Measurements from ENCODE around the gene DDX11. TPM values are rescaled to one million over a fixed set of nuclear protein-coding genes. Genes with fewer than 3 reads are reported as not detected.
"Not testable (repeated sequence)": the region's sequence is repeated elsewhere in the genome, so short reads cannot be mapped to it uniquely, and the experiment has no call there.

DDX11 gene
- total RNA-seq, 4 donors from 2014 or later = 3.6 to 25.5 (median 12.1) TPM

DNA sequence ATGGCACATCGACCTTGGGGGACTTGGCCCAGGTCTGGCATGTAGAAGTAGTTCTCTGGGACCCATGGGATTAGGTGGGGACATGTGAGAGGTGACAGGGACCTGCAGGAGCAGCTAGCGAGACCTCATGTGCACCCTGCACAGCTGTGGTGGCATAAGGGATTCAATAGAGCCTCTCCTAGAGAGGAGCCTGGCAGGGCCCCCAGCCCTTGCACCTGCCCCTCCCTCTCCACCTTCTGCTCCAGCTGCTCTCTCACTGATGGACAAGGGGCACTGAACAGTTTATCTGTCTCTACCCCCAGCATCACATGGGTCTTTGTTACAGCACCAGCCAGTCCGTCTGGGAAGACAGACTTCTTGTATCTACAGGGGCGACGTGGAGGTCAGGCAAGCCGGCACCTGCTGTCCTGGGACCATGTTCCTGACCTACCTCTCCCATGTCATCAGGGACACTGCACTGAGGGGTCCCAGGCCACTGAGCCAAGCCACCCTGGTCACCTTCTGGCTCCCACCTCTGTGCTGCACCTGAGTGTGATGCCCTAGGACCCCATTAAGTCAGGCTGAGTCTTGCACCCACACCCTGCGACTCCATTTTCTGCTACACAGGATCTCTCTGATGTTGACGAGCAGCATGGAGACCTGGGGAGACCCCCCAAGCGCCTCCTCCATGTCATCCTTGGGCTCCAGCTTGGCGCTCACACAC is 32.6 kb downstream of the DDX11 start:
- TF ChIP-seq POLR2AphosphoS5 (IDR thresholded peaks at IDR 0.05) = no peak
- TF ChIP-seq EP300 (IDR thresholded peaks at IDR 0.05) = no peak
- no peak for TF ChIP-seq POLR2A (IDR thresholded peaks at IDR 0.05)
- TF ChIP-seq, protein P1, sequence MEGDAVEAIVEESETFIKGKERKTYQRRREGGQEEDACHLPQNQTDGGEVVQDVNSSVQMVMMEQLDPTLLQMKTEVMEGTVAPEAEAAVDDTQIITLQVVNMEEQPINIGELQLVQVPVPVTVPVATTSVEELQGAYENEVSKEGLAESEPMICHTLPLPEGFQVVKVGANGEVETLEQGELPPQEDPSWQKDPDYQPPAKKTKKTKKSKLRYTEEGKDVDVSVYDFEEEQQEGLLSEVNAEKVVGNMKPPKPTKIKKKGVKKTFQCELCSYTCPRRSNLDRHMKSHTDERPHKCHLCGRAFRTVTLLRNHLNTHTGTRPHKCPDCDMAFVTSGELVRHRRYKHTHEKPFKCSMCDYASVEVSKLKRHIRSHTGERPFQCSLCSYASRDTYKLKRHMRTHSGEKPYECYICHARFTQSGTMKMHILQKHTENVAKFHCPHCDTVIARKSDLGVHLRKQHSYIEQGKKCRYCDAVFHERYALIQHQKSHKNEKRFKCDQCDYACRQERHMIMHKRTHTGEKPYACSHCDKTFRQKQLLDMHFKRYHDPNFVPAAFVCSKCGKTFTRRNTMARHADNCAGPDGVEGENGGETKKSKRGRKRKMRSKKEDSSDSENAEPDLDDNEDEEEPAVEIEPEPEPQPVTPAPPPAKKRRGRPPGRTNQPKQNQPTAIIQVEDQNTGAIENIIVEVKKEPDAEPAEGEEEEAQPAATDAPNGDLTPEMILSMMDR (IDR thresholded peaks at IDR 0.05) = no peak
- WGBS, 2 donors (ENCODE audit: low coverage in 1 of 2) = no CpG with 5 or more reads among the region's 10 CpGs
- ATAC-seq = no peak
- Histone ChIP-seq H3K4me1 (no peaks in the 10 kb centered on the region), H3K36me3 (peaks cover 0 to 38% of the 10 kb centered on the region in 2 donors), H3K27me3 (no peaks in the 10 kb centered on the region), H3K4me3 (no peak overlapping the region), H3K9me3 (no peaks in the 10 kb centered on the region), H3K27ac (no peak overlapping the region)

DNA sequence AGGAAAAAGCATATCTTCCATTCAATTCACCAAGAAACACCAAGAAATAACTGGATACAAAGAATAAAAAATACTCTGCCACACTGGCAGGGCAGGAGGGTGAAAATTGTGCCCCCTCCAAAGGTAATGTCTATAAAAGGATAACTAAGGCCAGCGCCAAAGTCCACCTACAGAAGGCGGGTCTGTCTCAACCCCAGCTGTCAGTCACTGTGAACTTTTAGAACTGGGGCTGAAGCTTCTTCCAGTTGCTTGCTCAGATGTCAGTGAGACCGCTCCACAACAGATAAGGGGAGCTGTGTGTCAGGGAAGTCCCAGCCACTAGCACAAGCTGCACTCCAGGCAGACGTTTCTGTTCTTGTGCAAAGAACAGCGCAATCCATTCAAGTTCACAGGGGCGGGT is 36.1 kb downstream of the DDX11 start:
- not testable (repeated sequence) for H3K4me3 ChIP-seq, H3K27ac ChIP-seq, H3K4me1 ChIP-seq, ATAC-seq, H3K9me3 ChIP-seq, H3K27me3 ChIP-seq, H3K36me3 ChIP-seq
- WGBS, 2 donors (ENCODE audit: low coverage in 1 of 2) = 81 to 84% methylated on average over 2 to 3 of the region's 6 CpGs

DNA sequence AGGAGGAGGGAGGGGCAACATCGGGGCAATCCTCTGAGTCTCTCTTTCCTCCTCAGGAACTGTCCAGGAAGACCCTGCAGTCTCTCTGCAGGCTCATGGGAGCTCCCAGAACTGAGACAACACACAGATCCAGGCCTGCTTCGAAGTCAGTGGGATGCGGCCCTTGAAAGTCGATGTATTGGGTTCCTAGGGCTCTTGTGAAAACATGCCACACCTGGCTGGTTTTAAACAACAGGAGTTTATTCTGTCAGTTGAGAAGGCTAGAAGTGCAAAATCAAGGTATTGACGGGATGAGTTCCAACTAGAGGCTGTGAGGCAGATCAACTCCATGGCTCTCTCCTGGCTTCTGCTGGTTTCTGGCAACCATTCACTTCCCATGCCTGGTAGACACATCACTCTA is 36.6 kb downstream of the DDX11 start:
- H3K27me3 ChIP-seq, H3K4me3 ChIP-seq, H3K4me1 ChIP-seq, ATAC-seq, H3K9me3 ChIP-seq, H3K36me3 ChIP-seq, H3K27ac ChIP-seq: not testable (repeated sequence)
- WGBS, 2 donors (ENCODE audit: low coverage in 1 of 2) = 74 to 78% methylated on average over 5 of the region's 5 CpGs

DNA sequence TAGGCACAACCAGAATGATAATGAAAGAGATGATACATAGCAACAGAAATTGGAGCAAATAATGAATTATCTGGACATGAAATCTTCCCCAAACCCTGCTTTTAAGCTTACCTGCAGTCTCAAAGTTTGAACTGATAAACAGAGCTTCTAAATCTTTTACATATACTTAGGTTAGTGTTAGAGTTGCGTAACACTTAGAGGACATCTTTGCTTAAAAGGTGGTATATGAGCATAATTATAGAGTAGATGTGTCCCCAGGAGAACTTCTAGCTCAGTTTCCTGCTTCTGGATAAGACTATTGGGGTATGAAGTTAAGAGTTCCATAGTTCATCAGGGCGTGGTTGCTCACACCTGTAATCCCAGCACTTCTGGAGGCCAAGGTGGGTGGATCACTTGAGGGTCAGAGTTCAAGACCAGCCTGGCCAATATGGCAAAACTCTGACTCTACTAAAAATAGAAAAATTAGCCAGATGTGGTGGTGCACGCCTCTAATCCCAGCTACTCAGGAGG is 41.5 kb downstream of the DDX11 start:
- peaks cover 50% of the 10 kb centered on the region for H3K27me3 ChIP-seq
- not testable (repeated sequence) for H3K36me3 ChIP-seq, H3K4me3 ChIP-seq, ATAC-seq, H3K27ac ChIP-seq, H3K9me3 ChIP-seq
- peaks cover 0 to 35% (median 18%) of the 10 kb centered on the region in 3 donors for H3K4me1 ChIP-seq
- WGBS, 2 donors (ENCODE audit: low coverage in 1 of 2) = 100% methylated on average over 1 to 2 of the region's 3 CpGs

DNA sequence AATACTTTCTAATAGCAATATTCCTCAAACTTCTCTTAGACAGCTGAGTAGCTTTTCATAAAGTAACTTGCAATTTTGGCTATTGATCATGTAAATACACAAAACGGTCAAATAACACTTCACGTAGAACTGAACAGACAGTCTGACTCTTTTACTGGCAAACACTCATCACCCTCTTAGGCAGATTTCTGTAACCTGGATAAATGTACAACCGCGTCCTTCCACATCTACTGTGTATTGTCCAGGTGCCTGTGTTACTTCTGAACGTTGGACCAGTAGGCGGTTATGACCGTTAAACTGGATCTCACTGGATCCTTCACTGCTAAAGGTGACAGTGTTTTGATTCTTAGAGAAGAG is 43.2 kb downstream of the DDX11 start:
- not testable (repeated sequence) for H3K27ac ChIP-seq, H3K36me3 ChIP-seq, ATAC-seq, H3K9me3 ChIP-seq
- 25% methylated on average over 2 to 7 of the region's 7 CpGs for WGBS, 2 donors (ENCODE audit: low coverage in 1 of 2)
- Histone ChIP-seq H3K27me3 (peaks cover 50% of the 10 kb centered on the region), H3K4me3 (peak overlapping the region in 1 of 2 donors; percentile 44), H3K4me1 (peaks cover 0 to 35% (median 18%) of the 10 kb centered on the region in 3 donors)

DNA sequence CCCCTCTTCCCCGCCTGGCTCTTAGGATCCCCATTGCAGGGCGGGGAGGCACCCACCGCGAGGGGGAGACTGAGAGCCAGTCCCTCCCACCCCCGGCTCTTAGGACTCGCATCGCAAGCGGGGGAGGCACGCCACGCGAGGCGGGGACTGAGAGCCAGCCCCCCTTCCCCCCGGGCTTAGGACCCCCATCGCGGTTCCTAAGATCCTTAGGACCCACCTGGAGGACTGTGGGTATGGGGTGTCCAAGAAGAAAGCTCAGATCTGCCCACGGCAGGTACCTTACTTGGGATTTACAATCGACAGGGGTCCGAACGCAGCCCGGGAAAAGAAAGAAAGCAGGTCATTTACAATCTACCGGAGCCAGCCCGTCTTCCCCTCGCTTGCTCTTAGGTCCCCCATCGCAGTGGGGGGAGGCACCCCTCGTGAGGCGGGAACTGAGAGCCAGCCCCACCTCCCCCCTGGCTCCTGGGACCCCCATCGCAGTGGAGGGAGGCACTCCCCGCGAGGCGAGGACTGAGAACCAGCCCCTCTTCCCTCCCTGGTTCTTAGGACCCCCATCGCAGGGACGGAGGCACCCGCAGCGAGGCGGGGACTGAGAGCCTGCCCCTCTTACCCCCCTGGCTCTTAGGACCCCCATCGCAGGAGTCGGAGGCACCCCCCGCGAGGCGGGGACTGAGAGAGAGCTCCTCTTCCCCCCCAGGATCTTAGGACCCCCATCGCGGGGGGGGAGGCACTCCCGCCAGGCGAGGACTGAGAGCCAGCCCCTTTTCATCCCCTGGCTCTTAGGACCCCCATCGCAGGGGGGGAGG is 43.7 kb downstream of the DDX11 start:
- Histone ChIP-seq H3K36me3 (no peaks in the 10 kb centered on the region), H3K4me1 (peaks cover 0 to 35% (median 18%) of the 10 kb centered on the region in 3 donors), H3K4me3 (peak overlapping the region; percentile 1 to 44), H3K27me3 (peaks cover 50% of the 10 kb centered on the region), H3K27ac (no peak overlapping the region), H3K9me3 (no peaks in the 10 kb centered on the region)
- no peak for TF ChIP-seq POLR2AphosphoS5 (IDR thresholded peaks at IDR 0.05)
- TF ChIP-seq, protein P1 (IDR thresholded peaks at IDR 0.05) = peak in 2 of 4 experiments; percentile 44 to 47
- no CpG with 5 or more reads among the region's 45 CpGs for WGBS, 2 donors (ENCODE audit: low coverage in 1 of 2)
- no peak for ATAC-seq
